Cerebellar nuclear complex (tissue), 1 donor: ENCODE data around the gene MAGEC3.

ENCODE experiments used
- DNase-seq, 2 experiments: peaks; one replicate each; lab custom pipeline; 2025; lab: John Stamatoyannopoulos, UW

Gene MAGEC3

GRCh38 chrX:141947350-141947749 is 109.2 kb downstream of the MAGEC3 start:
- DNase-seq = no peak
